Measurements from ENCODE around the gene PCDHA1.

Gene PCDHA1

DNA sequence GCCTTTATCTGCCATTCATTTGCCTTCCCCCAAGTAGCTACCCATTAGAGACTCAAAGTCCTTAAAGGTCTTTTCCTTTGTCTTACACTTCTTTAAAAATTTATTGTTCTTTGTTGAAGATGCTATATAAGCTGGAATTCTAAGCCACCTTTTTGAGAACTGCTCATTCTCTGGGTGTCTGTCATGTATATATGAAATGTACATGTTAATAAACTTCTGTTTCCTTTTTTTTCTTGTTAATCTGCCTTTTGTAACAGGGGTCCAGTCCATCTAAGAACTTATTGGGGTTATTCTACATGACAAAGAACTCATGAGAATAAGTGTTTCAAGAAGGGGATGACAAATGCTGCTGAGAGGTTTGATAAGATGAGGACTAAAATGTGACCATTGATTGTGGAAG, 221.9 kb downstream of the PCDHA1 start:
- H3K9me3 ChIP-seq (ENCODE audit: insufficient read depth, low read length), result no peaks in the 10 kb centered on the region
- no peaks in the 10 kb centered on the region for H3K4me1 ChIP-seq (ENCODE audit: low read length)
- no peaks in the 10 kb centered on the region for H3K27me3 ChIP-seq (ENCODE audit: low read depth, low read length)
- no peaks in the 10 kb centered on the region for H4K20me1 ChIP-seq (ENCODE audit: insufficient read depth, low read length)
- no peak overlapping the region for H3K4me3 ChIP-seq (ENCODE audit: low read length)
- no peak overlapping the region for H3K9ac ChIP-seq (ENCODE audit: low read length)
- no peak overlapping the region for H3K27ac ChIP-seq (ENCODE audit: low read length)
- no peaks in the 10 kb centered on the region for H3K36me3 ChIP-seq (replicated peaks; ENCODE audit: low read depth, low read length)
- TF ChIP-seq, protein P1, sequence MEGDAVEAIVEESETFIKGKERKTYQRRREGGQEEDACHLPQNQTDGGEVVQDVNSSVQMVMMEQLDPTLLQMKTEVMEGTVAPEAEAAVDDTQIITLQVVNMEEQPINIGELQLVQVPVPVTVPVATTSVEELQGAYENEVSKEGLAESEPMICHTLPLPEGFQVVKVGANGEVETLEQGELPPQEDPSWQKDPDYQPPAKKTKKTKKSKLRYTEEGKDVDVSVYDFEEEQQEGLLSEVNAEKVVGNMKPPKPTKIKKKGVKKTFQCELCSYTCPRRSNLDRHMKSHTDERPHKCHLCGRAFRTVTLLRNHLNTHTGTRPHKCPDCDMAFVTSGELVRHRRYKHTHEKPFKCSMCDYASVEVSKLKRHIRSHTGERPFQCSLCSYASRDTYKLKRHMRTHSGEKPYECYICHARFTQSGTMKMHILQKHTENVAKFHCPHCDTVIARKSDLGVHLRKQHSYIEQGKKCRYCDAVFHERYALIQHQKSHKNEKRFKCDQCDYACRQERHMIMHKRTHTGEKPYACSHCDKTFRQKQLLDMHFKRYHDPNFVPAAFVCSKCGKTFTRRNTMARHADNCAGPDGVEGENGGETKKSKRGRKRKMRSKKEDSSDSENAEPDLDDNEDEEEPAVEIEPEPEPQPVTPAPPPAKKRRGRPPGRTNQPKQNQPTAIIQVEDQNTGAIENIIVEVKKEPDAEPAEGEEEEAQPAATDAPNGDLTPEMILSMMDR (IDR thresholded peaks at IDR 0.05; ENCODE audit: low read depth, low read length), result no peak
- no peak for TF ChIP-seq EZH2phosphoT487 (IDR thresholded peaks at IDR 0.05; ENCODE audit: low read depth)
- H2AFZ ChIP-seq (ENCODE audit: low read depth, low read length), result no peak overlapping the region
- no peak overlapping the region for H3K4me2 ChIP-seq (ENCODE audit: low read length)
- no peaks in the 10 kb centered on the region for H3K79me2 ChIP-seq (ENCODE audit: low read length)

DNA sequence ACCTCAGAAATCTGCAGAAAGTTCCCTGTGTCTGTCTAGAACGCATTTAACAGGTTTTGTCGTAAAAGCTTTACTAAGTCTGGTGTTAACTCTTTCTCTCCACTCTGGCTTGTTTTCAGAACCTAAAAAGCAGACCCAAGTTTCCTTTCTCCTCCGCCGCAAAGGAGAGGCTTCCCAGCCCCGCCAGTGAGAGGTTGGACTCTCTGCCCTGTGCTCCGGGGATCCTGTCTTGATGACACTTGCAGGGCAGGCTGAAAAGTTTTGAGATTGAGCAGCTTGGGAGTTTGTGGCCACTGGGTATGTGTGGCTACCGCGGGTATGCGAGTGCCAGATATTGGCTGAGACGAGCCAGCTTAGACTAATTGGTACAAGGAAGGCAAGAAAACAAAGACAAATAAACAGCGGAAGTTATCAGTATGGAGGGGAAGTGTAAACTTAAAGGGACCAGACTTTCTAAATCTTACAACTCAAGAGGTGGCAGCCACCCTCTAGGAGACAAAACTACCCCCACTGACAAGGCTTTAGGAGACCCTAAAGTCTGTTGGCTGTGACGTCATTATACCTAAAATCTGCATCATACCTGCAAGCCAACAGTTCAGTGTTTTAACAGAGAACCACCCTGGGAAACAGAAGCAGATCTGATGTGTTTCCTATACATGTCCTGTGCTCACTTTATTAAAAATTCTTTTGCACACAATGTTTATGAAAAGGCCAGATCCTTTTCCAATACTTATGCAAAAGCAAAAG, 224.3 kb downstream of the PCDHA1 start:
- Histone ChIP-seq H3K9me3 (ENCODE audit: insufficient read depth, low read length) (no peaks in the 10 kb centered on the region), H2AFZ (ENCODE audit: low read depth, low read length) (no peak overlapping the region), H3K79me2 (ENCODE audit: low read length) (no peaks in the 10 kb centered on the region), H3K4me1 (ENCODE audit: low read length) (no peaks in the 10 kb centered on the region), H3K27me3 (ENCODE audit: low read depth, low read length) (no peaks in the 10 kb centered on the region), H3K36me3 (replicated peaks; ENCODE audit: low read depth, low read length) (no peaks in the 10 kb centered on the region), H3K27ac (ENCODE audit: low read length) (no peak overlapping the region), H4K20me1 (ENCODE audit: insufficient read depth, low read length) (no peaks in the 10 kb centered on the region), H3K4me2 (ENCODE audit: low read length) (no peak overlapping the region), H3K9ac (ENCODE audit: low read length) (no peak overlapping the region), H3K4me3 (ENCODE audit: low read length) (no peak overlapping the region)
- no peak for TF ChIP-seq EZH2phosphoT487 (IDR thresholded peaks at IDR 0.05; ENCODE audit: low read depth)
- TF ChIP-seq, protein P1 (IDR thresholded peaks at IDR 0.05; ENCODE audit: low read depth, low read length), result no peak

DNA sequence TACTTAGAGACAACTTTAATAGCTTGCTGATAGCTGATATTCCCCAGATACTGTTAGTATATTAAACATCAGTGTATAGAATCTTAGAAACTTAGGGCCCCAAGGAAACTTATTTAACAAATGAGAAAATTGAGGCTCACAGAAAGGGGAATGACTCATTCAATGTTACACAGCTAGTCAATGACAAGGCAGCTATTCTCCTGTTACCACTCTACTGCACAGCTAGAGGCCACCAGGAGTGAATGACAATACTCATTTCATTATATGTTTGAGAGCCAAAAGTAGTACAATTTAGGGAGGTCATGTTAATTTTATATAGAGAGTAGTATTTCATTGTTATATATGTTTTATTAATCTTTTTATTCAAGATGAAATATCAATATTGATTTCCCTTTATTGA, 232.0 kb downstream of the PCDHA1 start:
- no peaks in the 10 kb centered on the region for H3K9me3 ChIP-seq (ENCODE audit: insufficient read depth, low read length)

DNA sequence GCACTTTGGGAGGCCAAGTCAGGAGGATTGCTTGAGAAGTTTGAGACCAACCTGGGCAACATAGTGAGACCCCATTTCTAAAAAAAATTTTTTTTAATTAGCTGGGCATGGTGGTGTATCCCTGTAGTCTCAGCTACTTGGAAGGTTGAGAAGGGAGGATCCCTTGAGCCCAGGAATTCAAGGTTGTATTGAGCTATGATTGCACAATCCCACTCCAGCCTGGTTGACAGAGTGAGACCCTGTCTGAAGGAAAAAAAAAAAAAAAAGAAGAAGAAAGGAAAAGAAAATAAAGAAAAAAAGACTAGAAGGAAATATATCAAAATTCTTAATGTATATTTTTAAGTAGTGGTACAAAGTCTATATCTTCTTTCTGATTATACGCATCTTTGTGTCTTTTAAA, 236.4 kb downstream of the PCDHA1 start:
- Histone ChIP-seq H3K9ac (ENCODE audit: low read length) (no peak overlapping the region), H3K4me2 (ENCODE audit: low read length) (no peak overlapping the region), H3K27ac (ENCODE audit: low read length) (no peak overlapping the region), H3K79me2 (ENCODE audit: low read length) (no peaks in the 10 kb centered on the region), H4K20me1 (ENCODE audit: insufficient read depth, low read length) (no peaks in the 10 kb centered on the region), H3K9me3 (ENCODE audit: insufficient read depth, low read length) (no peaks in the 10 kb centered on the region), H3K36me3 (replicated peaks; ENCODE audit: low read depth, low read length) (no peaks in the 10 kb centered on the region), H3K4me1 (ENCODE audit: low read length) (no peaks in the 10 kb centered on the region), H3K4me3 (ENCODE audit: low read length) (no peak overlapping the region), H3K27me3 (ENCODE audit: low read depth, low read length) (no peaks in the 10 kb centered on the region), H2AFZ (ENCODE audit: low read depth, low read length) (no peak overlapping the region)
- TF ChIP-seq, protein P1 (IDR thresholded peaks at IDR 0.05; ENCODE audit: low read depth, low read length), result no peak
- no peak for TF ChIP-seq EZH2phosphoT487 (IDR thresholded peaks at IDR 0.05; ENCODE audit: low read depth)

More for the DNA sequence above, 232.0 kb downstream of the PCDHA1 start:
- no peaks in the 10 kb centered on the region for H3K79me2 ChIP-seq (ENCODE audit: low read length)
- H4K20me1 ChIP-seq (ENCODE audit: insufficient read depth, low read length), result no peaks in the 10 kb centered on the region
- no peak overlapping the region for H3K4me3 ChIP-seq (ENCODE audit: low read length)
- H2AFZ ChIP-seq (ENCODE audit: low read depth, low read length), result no peak overlapping the region
- no peak overlapping the region for H3K9ac ChIP-seq (ENCODE audit: low read length)
- no peak overlapping the region for H3K27ac ChIP-seq (ENCODE audit: low read length)
- TF ChIP-seq, protein P1 (IDR thresholded peaks at IDR 0.05; ENCODE audit: low read depth, low read length), result no peak
- TF ChIP-seq EZH2phosphoT487 (IDR thresholded peaks at IDR 0.05; ENCODE audit: low read depth), result no peak
- H3K4me1 ChIP-seq (ENCODE audit: low read length), result no peaks in the 10 kb centered on the region
- H3K27me3 ChIP-seq (ENCODE audit: low read depth, low read length), result no peaks in the 10 kb centered on the region
- no peaks in the 10 kb centered on the region for H3K36me3 ChIP-seq (replicated peaks; ENCODE audit: low read depth, low read length)
- H3K4me2 ChIP-seq (ENCODE audit: low read length), result no peak overlapping the region

Data from OCI-LY3 (cell line).